GM12801 (cell line): ENCODE measurements around the gene NR6A1.

Experiments used
- TF ChIP-seq, protein P1 (sequence below): IDR thresholded peaks from one replicate; pipeline ENCODE4 v1.5.1; 2011; ENCODE audit warnings: control low read depth; ENCODE audit not compliant: insufficient read length; ENCODE audit errors: extremely low read depth

NR6A1 gene

DNA sequence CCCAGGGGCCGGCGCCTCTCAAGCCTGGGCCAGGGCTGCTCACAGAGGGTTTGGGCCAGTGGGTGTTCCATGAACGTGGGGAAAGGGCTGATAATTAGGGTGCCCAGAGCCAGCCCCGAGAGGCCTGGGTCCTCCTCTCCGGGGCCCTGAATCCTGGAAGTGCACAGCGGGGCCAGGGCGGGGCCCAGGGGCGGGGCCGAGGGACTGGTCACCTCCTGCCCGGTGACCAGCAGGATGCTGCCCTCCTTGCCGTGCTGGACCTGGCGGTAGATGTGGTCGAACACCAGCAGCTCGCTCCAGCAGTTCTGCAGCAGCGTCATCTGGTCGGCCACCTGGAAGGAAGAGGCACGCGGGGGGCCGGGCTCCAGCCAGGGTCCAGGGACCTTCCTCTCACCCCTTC lies 278.3 kb downstream of the NR6A1 start:
- TF ChIP-seq, protein P1, sequence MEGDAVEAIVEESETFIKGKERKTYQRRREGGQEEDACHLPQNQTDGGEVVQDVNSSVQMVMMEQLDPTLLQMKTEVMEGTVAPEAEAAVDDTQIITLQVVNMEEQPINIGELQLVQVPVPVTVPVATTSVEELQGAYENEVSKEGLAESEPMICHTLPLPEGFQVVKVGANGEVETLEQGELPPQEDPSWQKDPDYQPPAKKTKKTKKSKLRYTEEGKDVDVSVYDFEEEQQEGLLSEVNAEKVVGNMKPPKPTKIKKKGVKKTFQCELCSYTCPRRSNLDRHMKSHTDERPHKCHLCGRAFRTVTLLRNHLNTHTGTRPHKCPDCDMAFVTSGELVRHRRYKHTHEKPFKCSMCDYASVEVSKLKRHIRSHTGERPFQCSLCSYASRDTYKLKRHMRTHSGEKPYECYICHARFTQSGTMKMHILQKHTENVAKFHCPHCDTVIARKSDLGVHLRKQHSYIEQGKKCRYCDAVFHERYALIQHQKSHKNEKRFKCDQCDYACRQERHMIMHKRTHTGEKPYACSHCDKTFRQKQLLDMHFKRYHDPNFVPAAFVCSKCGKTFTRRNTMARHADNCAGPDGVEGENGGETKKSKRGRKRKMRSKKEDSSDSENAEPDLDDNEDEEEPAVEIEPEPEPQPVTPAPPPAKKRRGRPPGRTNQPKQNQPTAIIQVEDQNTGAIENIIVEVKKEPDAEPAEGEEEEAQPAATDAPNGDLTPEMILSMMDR: no peak

DNA sequence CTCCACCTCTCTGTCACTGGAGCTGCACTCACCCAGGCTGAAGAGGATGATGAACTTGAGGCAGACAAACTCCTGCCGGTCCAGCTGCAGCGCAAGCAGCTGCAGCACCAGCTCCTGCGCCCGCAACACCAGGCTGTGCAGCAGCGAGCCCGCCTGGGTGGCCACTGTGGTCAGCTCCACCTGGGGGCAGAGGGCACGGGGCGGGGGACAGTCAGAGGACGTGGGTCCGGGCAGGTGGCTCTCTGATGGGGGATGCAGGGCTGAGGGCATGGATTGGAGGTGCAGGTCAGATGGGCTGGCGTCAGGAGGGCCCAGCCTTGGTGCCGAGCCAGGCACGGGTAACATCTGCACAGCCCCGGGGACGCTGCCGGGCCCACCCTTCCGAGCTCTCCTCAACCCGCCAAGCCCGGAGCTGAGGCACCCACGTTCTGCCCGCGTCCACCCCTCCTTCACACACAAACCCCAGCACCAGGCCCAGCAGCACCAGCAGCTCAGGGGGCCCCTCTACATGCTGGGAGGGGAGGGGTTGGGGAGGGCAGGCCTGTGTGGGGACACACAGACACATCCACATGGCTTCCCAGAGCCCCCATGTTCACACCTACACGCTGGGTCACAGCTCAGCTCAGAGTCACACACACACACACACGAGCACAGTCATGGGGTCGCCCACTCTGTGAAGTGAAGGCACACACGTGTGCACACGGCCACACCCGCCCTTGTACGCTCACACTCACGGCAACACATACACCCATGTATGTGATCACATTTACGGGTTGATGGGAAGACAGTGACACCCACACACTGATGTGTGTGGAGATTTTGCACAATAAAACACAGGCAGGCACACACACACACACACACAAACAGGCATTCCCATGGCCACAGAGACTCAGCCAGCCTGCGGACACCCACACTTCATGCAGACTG lies 279.8 kb downstream of the NR6A1 start:
- TF ChIP-seq, protein P1: no peak

DNA sequence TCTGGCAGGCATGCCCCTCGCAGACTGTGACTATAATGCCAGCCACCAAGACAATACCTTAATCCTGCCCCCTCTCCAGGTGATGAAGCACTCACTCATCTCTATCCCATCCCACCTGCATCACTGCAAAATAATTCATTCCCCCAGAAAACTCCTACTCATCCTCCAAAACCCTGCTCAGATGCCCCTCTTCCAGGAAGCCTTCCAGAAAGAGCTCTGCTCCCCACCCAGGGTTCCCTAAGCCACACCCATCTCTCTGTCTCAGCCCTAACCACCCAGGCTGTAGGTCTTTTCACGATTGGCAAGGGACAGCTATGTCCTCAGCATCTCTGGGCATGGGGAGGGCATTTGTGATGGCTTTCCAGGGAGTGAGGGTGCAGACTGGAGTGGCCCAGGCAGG lies 281.1 kb downstream of the NR6A1 start:
- TF ChIP-seq, protein P1: no peak

DNA sequence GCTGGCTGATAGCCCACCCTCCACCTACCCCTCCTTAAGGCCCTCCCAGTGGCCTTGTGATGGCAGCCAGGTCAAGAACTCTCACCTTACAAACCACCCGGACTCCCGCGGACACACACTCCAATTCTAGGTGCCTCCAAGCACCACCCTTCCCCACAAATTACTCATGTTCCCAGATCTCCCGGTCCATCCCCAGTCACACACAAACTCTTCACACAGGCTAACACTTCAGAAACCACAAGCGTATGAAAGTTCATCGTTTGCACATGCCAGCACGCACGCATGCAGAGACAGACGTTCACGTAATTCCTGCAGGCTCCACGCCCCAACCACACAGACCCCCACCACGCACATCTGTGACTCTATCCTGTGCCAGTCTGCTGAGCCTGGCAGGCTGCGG lies 281.9 kb downstream of the NR6A1 start:
- TF ChIP-seq, protein P1: no peak

DNA sequence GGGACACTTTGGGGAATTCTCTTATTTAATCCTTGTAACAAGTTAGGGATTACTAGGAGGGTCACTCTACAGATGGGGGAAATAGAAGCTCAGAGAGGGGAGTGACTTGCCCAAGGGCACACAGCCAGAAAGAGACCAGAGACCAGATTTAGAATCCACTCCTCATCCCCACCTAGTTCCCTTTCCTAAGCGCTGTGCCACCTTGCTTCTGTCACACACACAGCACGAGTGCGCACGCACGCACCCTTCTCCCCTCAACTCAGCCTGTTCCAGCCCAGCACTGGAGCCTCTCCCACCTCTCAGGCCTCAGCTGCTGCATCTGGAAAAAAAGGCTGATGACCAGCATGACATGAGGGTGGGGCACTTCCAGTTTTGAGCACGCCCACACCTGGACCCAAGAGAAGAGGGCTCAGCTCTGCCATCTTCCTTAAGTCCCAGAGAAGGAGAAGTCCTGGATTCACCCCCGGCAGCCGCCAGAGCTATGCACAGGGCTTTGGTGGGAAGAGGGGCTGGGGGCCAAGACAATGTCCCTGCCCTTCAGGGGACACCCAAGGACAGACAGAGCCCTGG lies 282.4 kb downstream of the NR6A1 start:
- TF ChIP-seq, protein P1: no peak

DNA sequence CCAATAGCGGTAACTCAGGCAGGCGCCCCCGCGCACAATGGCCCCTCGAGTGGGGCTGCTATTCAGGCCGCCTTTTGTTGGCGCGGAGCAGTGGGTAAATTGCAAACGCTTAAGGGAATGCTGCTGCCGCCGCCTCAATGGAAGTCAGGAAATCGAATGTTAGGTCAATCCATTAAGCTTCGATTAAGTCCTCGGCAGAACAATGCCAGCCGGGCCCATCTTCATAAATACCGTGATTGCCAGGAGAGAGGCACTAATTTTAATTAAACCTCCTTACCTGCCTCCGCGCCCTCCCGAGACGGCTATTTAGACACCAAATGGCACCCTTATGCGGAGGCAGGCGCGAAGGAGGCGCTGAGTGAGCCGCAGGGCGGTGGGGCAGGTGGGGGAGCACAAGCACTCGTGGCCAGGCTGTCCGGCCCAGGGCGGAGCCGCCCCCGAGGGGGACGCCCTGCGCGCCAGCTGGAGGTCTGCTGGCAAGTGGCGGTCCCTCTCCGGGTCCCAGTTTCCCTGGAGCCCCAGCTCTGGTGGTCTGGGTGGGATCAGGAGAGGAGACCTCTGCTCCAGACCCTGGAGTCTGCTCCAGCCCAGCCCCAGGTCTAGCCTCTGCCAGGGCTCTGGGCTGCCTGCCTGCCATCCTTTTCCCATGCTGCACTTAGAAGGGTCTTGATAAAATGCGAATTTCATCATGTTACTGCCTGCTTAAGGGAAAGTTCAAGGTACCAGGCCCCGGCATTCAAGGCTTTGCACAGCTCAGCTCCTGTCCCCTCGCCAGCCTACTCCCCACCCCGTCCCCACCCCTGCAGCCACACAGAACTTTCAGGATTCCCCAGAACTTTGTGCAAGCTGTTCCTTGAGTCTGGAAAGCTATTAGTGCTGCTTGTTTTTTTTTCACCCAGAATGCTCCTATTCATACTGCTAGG lies 283.6 kb downstream of the NR6A1 start:
- TF ChIP-seq, protein P1: no peak

DNA sequence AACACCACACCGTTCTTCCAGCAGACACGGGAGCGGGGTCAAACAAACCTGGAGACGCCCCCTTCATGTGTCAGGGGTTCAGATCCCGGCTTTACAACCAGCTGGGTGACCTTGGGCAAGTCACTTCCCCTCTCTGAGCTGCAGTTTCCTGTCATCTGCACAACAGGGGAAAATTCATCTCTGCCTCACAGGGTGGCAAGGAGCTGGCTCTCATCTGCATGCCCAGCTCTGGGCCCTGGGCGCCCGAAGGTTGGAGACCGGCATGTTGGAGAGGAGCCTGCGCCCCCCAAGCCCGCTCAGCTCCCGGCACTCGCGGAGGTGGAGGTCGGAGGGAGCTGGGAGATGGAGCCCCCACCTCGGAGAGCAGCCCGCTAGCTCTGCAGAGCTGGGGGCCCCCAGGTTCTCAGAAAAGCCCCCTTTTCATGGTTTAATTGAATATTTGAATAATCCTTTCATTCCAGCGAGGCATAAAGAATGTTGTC lies 284.3 kb downstream of the NR6A1 start:
- TF ChIP-seq, protein P1: no peak
